Testis (tissue), 3 donors: Measurements from ENCODE around the gene NAALAD2. TPM values are rescaled to one million over a fixed set of nuclear protein-coding genes. Genes with fewer than 3 reads are reported as not detected.

ENCODE experiments used
- DNase-seq: peaks from one replicate; pipeline ENCODE4 v3.0.0-alpha.2; 2019
- H3K27ac ChIP-seq, 2 donors: fragments of 200-600 bp; sonication (generic); one replicate each; pipeline ENCODE4 v1.5.1; 2019
- H3K27me3 ChIP-seq: fragments of 200-600 bp; sonication (generic); one replicate; pipeline ENCODE4 v1.5.1; 2019
- H3K36me3 ChIP-seq: fragments of 200-600 bp; sonication (generic); one replicate; pipeline ENCODE4 v1.5.1; 2017; ENCODE audit warnings: low read depth; ENCODE audit errors: missing control alignments
- H3K4me1 ChIP-seq: fragments of 200-600 bp; sonication (generic); one replicate; pipeline ENCODE4 v1.5.1; 2019
- H3K4me3 ChIP-seq, 2 donors: fragments of 200-600 bp; sonication (generic); one replicate each; pipeline ENCODE4 v1.5.1; 2017 to 2019
- H3K9me3 ChIP-seq: fragments of 200-600 bp; sonication (generic); one replicate; pipeline ENCODE4 v1.5.1; 2017
- POLR2A ChIP-seq: fragments of 450-650 bp; IDR thresholded peaks from one replicate; pipeline ENCODE4 v1.6.1; 2017; ENCODE audit warnings: antibody characterized with exemption, mild to moderate bottlenecking, moderate library complexity
- WGBS, 2 donors: methylation state at CpG; one replicate each; pipeline ENCODE4 v1.1.5; 2018; 5-methylcytosine and 5-hydroxymethylcytosine counted together
- intact Hi-C: fragments of 100-400 bp; cut with DNase I; formaldehyde crosslinking; loops from one replicate; pipeline ENCODE4 v1.15.1; 2023; ENCODE audit warnings: low total_unique reads
- polyA plus RNA-seq: library from polyadenylated mRNA; stranded (reverse); fragments of 350-450 nt; fragmentation: Illumina TruSeq; extraction: RNeasy Lipid Tissue Mini Kit (QIAGEN cat#74804); gene quantifications from one replicate; pipeline ENCODE4 v1.2.3, GENCODE V29; 2014; ENCODE audit warnings: low read depth, low replicate concordance; ENCODE audit not compliant: insufficient read depth
- total RNA-seq, 2 donors: library from RNA; depleted of rRNA; stranded (reverse); fragments of >200 nt; gene quantifications; one replicate each; pipeline ENCODE4 v1.2.3, GENCODE V29; 2016
- TF ChIP-seq, protein P1 (sequence below), 3 experiments: fragments of 450-650 bp in 2 of 3; fragments of 200-600 bp in 1 of 3; sonication (generic) in 1 of 3; IDR thresholded peaks; one replicate each; pipeline ENCODE4 v1.5.1; 2016 to 2019; ENCODE audit warnings: antibody characterized with exemption in 3 of 3, mild to moderate bottlenecking in 2 of 3, moderate library complexity in 1 of 3

NAALAD2 gene
- total and polyA plus RNA-seq, 3 donors from 2014 or later, result 23.8 to 92.4 (median 89.3) TPM

DNA sequence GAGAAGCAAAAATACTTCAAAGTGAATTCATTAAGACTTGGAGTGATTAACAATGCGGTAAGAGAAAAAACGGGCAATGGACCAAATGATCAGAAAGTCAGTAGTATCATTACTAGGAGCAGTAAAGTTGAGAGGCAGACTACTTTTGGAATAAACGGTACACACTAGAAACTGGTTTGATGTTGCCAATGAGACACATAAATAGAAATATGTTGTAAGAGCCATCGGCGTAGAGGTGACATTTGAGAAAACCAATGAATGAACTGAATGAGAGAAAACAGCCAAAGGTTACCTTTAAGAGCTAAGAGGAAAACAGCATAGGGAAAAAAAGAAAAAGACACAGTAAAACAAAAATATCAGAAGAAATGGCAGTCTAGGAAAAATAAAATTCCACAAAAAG is 82.1 kb downstream of the NAALAD2 start:
- no peak overlapping the region for H3K4me3 ChIP-seq
- H3K36me3 ChIP-seq, result no peaks in the 10 kb centered on the region
- DNase-seq, result no peak
- TF ChIP-seq, protein P1, sequence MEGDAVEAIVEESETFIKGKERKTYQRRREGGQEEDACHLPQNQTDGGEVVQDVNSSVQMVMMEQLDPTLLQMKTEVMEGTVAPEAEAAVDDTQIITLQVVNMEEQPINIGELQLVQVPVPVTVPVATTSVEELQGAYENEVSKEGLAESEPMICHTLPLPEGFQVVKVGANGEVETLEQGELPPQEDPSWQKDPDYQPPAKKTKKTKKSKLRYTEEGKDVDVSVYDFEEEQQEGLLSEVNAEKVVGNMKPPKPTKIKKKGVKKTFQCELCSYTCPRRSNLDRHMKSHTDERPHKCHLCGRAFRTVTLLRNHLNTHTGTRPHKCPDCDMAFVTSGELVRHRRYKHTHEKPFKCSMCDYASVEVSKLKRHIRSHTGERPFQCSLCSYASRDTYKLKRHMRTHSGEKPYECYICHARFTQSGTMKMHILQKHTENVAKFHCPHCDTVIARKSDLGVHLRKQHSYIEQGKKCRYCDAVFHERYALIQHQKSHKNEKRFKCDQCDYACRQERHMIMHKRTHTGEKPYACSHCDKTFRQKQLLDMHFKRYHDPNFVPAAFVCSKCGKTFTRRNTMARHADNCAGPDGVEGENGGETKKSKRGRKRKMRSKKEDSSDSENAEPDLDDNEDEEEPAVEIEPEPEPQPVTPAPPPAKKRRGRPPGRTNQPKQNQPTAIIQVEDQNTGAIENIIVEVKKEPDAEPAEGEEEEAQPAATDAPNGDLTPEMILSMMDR (IDR thresholded peaks at IDR 0.05), result no peak
- TF ChIP-seq POLR2A, result no peak
- H3K9me3 ChIP-seq, result no peaks in the 10 kb centered on the region
- 90 to 91% methylated on average over 5 of the region's 5 CpGs for WGBS, 2 donors
- no peak overlapping the region for H3K27ac ChIP-seq
- H3K4me1 ChIP-seq, result peaks cover 12% of the 10 kb centered on the region
- intact Hi-C loops, result no loop called here
- H3K27me3 ChIP-seq, result no peaks in the 10 kb centered on the region

DNA sequence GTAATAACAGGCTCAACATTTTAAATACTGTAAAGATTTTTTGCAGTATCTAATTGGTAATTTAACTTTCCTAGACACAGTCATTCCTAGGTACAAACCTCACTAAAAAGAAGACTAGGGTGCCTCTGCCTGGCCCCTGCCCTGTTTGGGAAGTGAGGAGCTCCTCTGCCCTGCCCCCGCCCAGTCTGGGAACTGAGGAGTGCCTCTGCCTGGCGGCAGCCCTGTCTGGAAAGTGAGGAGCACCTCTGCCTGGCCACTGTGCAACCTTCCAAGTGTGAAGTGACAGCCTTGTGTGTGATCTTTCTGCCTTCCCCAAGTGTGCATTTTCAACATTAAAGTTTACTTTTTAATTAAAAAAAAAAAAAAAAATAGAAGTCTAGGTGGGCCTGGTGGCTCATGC is 84.1 kb downstream of the NAALAD2 start:
- intact Hi-C loops, result no loop called here
- no peak overlapping the region for H3K4me3 ChIP-seq
- peaks cover 15% of the 10 kb centered on the region for H3K4me1 ChIP-seq
- H3K36me3 ChIP-seq, result no peaks in the 10 kb centered on the region
- 73 to 83% methylated on average over 1 to 2 of the region's 2 CpGs for WGBS, 2 donors
- no peaks in the 10 kb centered on the region for H3K27me3 ChIP-seq
- H3K9me3 ChIP-seq, result no peaks in the 10 kb centered on the region
- DNase-seq, result no peak
- TF ChIP-seq POLR2A, result no peak
- TF ChIP-seq, protein P1 (IDR thresholded peaks at IDR 0.05), result no peak
- H3K27ac ChIP-seq, result no peak overlapping the region

DNA sequence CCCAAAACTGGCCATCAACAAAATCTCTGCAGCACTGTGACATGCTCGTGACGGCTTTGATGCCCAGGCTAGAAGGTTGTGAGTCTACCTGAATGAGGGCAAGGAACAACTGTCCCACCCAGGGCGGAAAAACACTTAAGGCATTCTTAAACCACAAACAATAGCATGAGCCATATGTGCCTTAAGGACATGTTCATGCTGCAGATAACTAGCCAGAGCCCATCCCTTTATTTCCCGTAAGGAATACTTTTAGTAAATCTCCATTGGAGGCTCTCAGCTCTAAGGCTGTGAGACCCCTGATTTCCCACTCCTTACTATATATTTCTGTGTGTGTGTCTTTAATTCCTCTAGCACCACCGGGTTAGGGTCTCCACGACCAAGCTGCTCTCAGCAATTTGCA is 85.0 kb downstream of the NAALAD2 start:
- no peak for DNase-seq
- Histone ChIP-seq H3K4me3 (no peak overlapping the region), H3K36me3 (no peaks in the 10 kb centered on the region), H3K27me3 (no peaks in the 10 kb centered on the region), H3K9me3 (no peaks in the 10 kb centered on the region), H3K4me1 (peaks cover 15% of the 10 kb centered on the region), H3K27ac (no peak overlapping the region)
- TF ChIP-seq, protein P1 (IDR thresholded peaks at IDR 0.05), result no peak
- TF ChIP-seq POLR2A, result no peak
- intact Hi-C loops, result no loop called here
- 74 to 82% methylated on average over 6 of the region's 6 CpGs for WGBS, 2 donors

DNA sequence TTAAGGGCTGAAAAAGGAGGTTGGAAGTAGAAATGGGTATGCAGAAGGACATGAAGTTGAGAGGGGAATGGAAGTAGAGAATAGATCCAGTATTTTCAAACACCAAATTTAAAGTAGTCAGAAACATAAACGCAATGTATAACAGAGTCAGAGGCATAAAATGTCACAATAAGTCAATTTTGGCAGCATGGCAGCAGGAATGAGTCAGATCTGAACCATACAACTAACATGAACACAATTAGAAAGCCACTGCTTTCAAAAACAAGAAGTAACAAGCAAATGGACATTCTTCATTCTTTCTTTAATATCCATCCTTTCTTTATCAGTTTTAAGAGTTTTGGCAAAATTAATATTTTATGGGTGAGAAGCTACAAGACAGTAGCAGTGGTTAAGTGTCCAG is 85.9 kb downstream of the NAALAD2 start:
- Histone ChIP-seq H3K27ac (no peak overlapping the region), H3K36me3 (no peaks in the 10 kb centered on the region), H3K4me1 (peaks cover 15% of the 10 kb centered on the region), H3K27me3 (no peaks in the 10 kb centered on the region), H3K4me3 (no peak overlapping the region), H3K9me3 (no peaks in the 10 kb centered on the region)
- intact Hi-C loops, result no loop called here
- no peak for DNase-seq
- 55 to 72% methylated on average over 1 of the region's 1 CpG for WGBS, 2 donors
- no peak for TF ChIP-seq POLR2A
- TF ChIP-seq, protein P1 (IDR thresholded peaks at IDR 0.05), result no peak

DNA sequence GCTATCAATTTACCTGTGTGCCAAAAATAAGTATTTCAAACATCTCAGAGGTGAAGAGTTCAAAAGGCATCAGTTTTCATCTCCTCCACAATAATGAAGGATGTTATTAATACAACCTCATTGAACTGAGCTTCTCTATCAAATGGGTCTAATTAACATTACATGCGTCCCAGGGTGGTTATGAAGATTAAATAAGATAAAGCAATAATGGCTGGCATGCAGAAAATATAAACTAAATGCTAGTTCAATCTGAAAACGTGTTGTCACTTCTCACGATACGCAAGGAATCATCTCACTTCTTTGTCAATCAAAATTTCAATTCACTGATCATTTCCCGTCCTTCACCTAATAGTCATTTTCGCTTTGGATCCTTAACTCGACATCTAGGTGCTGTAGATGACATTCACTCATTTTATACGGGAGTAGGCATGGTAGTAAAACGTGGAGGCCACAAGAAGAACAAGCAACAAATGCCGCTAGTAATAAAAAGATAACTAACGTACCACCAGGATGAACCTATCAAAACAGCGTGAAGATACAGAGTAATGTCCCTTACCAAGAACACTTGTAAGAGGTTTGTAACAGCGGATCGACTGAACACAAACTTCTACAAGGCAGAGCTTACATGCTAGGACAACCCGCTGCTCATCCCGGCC is 87.5 kb downstream of the NAALAD2 start:
- Histone ChIP-seq H3K27ac (peak overlapping the region; percentile 96 to 97), H3K36me3 (no peaks in the 10 kb centered on the region), H3K27me3 (no peaks in the 10 kb centered on the region), H3K4me1 (peaks cover 15% of the 10 kb centered on the region), H3K4me3 (peak overlapping the region; percentile 86), H3K9me3 (no peaks in the 10 kb centered on the region)
- DNase-seq, result no peak
- no peak for TF ChIP-seq POLR2A
- TF ChIP-seq, protein P1 (IDR thresholded peaks at IDR 0.05), result no peak
- WGBS, 2 donors, result 5 to 6% methylated on average over 16 of the region's 16 CpGs
- intact Hi-C loops, result no loop called here
